Spleen (tissue), 7 donors: ENCODE results near the gene PLPP2.

Experiments
- CTCF ChIP-seq, 11 experiments: fragments of 200-600 bp in 7 of 11; fragments of 450-650 bp in 4 of 11; sonication (generic) in 4 of 11; IDR thresholded peaks in 8 of 11; conservative IDR thresholded peaks in 3 of 11; 1 replicate in 7 of 11; 2 replicates in 4 of 11; pipeline versions ENCODE4 v1.4.0 to v1.8.0; 2016 to 2021; ENCODE audit warnings: antibody characterized with exemption in 11 of 11, inconsistent platforms in 4 of 11, mild to moderate bottlenecking in 1 of 11
- POLR2AphosphoS5 ChIP-seq, 3 donors: sonication (generic); formaldehyde crosslinking; IDR thresholded peaks; one replicate each; pipeline ENCODE4 v1.5.1; 2017; ENCODE audit warnings: antibody characterized with exemption in 3 of 3
- donor health status: DM: no; HTN: no; CAD: no; lungs with moderate emphysema.
- donor health status: DM: no; HTN: no; CAD: no.
- donor health status: DM: no; HTN: no; CAD: no.

- TF ChIP-seq CTCF (IDR thresholded peaks at IDR 0.05 in 8 of 11, conservative IDR thresholded peaks at IDR 0.05 in 3 of 11) (no peak), POLR2AphosphoS5 (IDR thresholded peaks at IDR 0.05) (peak in 1 of 3 donors; percentile 4)
Measured at GRCh38 chr19:327291-328024, 36.3 kb upstream of the PLPP2 start.
